Gastrocnemius medialis (tissue), 4 donors: Measurements from ENCODE around the gene TMEM200B. TPM values are rescaled to one million over a fixed set of nuclear protein-coding genes. Genes with fewer than 3 reads are reported as not detected.

ENCODE experiments used
- ATAC-seq, 2 donors: fragments of 150-250 bp; one replicate each; pipeline ENCODE4 v1.9.1; 2016
- DNase-seq, 2 donors: peaks; one replicate each; pipeline ENCODE4 v3.0.0-alpha.2; 2019
- H3K27ac ChIP-seq, 4 donors: fragments of 200-600 bp; sonication (generic); 1 replicate in 1 of 4; 2 replicates in 3 of 4; pipeline ENCODE4 v1.5.1; 2016 to 2018; ENCODE audit warnings: mild to moderate bottlenecking in 2 of 4, moderate library complexity in 1 of 4
- H3K27me3 ChIP-seq, 3 donors: fragments of 200-600 bp; sonication (generic) in 2 of 3; 1 replicate in 1 of 3; 2 replicates in 2 of 3; pipeline versions ENCODE4 v1.5.1 to v1.6.0; 2016 to 2019; ENCODE audit warnings: mild to moderate bottlenecking in 1 of 3, moderate library complexity in 1 of 3
- H3K36me3 ChIP-seq, 2 donors: fragments of 200-600 bp; sonication (generic) in 1 of 2; one replicate each; pipeline ENCODE4 v1.5.1; 2017 to 2018
- H3K4me1 ChIP-seq, 2 donors: fragments of 200-600 bp; sonication (generic) in 1 of 2; one replicate each; pipeline ENCODE4 v1.5.1; 2016 to 2017; ENCODE audit warnings: mild to moderate bottlenecking in 2 of 2
- H3K4me3 ChIP-seq, 4 donors: fragments of 200-600 bp; sonication (generic) in 3 of 4; 1 replicate in 1 of 4; 2 replicates in 3 of 4; pipeline ENCODE4 v1.5.1; 2016 to 2019; ENCODE audit warnings: mild to moderate bottlenecking in 2 of 4
- H3K9me3 ChIP-seq, 3 donors: fragments of 200-600 bp; sonication (generic) in 2 of 3; 1 replicate in 1 of 3; 2 replicates in 2 of 3; pipeline ENCODE4 v1.5.1; 2016 to 2019
- POLR2A ChIP-seq, 2 donors: fragments of 450-650 bp; IDR thresholded peaks; one replicate each; pipeline ENCODE4 v1.6.1; 2017; ENCODE audit warnings: antibody characterized with exemption in 2 of 2, mild to moderate bottlenecking in 2 of 2, moderate library complexity in 2 of 2
- in situ Hi-C, 4 donors: fragments of 200-750 bp; cut with MboI; loops; one replicate each; pipeline versions ENCODE4 v1.15.0 to v1.8.0; 2017; ENCODE audit warnings: low sequenced_read_pairs in 4 of 4
- intact Hi-C: fragments of 100-400 bp; cut with DNase I; formaldehyde crosslinking; loops from one replicate; pipeline ENCODE4 v1.15.1; 2023; ENCODE audit warnings: low total_unique reads
- total RNA-seq, 4 donors: library from RNA; depleted of rRNA; stranded (reverse); fragments of >200 nt; gene quantifications; one replicate each; pipeline versions ENCODE4 v1.1.0 to v1.2.3, GENCODE V29; 2016
- TF ChIP-seq, protein P1 (sequence below), 5 experiments: fragments of 450-650 bp in 3 of 5; fragments of 200-600 bp in 2 of 5; sonication (generic) in 2 of 5; IDR thresholded peaks in 4 of 5; conservative IDR thresholded peaks in 1 of 5; 1 replicate in 4 of 5; 2 replicates in 1 of 5; pipeline ENCODE4 v1.5.1; 2016 to 2019; ENCODE audit warnings: antibody characterized with exemption in 5 of 5, mild to moderate bottlenecking in 3 of 5, moderate library complexity in 3 of 5

TMEM200B gene
- total RNA-seq, 4 donors from 2014 or later, result 0.92 to 3.3 (median 1.6) TPM

DNA sequence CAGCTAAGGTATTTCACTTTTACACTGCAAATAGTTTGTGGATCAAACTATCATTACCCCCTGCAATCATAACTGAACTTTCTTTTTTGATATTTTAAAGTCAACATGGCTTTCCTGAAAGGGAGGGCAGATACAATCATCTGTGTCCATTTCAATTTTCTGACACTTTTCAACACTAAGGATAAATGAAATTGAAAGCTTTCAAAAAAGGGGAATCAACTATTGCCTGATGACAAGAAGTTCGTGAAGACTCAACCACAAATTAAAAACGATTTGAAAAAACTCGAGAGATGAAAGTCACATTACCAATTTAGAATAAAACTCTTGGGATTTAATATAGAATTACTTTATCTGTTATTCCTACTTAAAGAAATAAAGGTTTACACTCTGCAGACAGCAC is 46.3 kb upstream of the TMEM200B start:
- TF ChIP-seq POLR2A (IDR thresholded peaks at IDR 0.05), result no peak
- TF ChIP-seq, protein P1, sequence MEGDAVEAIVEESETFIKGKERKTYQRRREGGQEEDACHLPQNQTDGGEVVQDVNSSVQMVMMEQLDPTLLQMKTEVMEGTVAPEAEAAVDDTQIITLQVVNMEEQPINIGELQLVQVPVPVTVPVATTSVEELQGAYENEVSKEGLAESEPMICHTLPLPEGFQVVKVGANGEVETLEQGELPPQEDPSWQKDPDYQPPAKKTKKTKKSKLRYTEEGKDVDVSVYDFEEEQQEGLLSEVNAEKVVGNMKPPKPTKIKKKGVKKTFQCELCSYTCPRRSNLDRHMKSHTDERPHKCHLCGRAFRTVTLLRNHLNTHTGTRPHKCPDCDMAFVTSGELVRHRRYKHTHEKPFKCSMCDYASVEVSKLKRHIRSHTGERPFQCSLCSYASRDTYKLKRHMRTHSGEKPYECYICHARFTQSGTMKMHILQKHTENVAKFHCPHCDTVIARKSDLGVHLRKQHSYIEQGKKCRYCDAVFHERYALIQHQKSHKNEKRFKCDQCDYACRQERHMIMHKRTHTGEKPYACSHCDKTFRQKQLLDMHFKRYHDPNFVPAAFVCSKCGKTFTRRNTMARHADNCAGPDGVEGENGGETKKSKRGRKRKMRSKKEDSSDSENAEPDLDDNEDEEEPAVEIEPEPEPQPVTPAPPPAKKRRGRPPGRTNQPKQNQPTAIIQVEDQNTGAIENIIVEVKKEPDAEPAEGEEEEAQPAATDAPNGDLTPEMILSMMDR (IDR thresholded peaks at IDR 0.05 in 4 of 5, conservative IDR thresholded peaks at IDR 0.05 in 1 of 5), result no peak
- Histone ChIP-seq H3K27me3 (no peaks in the 10 kb centered on the region), H3K36me3 (peaks cover 0 to 22% of the 10 kb centered on the region in 2 donors), H3K9me3 (no peaks in the 10 kb centered on the region), H3K4me1 (peaks cover 54 to 67% of the 10 kb centered on the region in 2 donors), H3K4me3 (no peak overlapping the region), H3K27ac (no peak overlapping the region)
- DNase-seq (no peak), ATAC-seq (no peak)
- in situ Hi-C loops, result no loop called here
- intact Hi-C loops, result no loop called here

DNA sequence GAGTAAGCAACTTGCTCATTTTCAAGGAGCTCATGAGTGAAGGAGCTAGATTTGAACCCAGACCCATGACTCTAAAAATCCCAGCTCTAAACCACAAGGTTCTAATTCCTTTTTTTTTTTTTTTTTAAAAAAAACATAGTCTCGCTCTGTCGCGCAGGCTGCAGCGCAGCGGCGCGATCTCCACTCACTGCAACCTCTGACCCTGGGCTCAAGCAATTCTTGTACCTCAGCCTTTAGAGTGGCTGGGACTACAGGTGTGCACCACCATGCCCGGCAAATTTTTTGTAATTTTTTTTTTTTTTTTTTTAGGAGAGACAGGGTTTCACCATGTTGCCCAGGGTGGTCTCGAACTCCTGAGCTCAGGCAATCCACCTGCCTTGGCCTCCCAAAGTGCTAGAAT is 44.2 kb upstream of the TMEM200B start:
- TF ChIP-seq, protein P1 (IDR thresholded peaks at IDR 0.05 in 4 of 5, conservative IDR thresholded peaks at IDR 0.05 in 1 of 5), result no peak
- no peak for TF ChIP-seq POLR2A (IDR thresholded peaks at IDR 0.05)
- in situ Hi-C loops (no loop called here), intact Hi-C loops (no loop called here)
- Histone ChIP-seq H3K27ac (no peak overlapping the region), H3K4me3 (no peak overlapping the region), H3K27me3 (no peaks in the 10 kb centered on the region), H3K9me3 (no peaks in the 10 kb centered on the region), H3K4me1 (peaks cover 65 to 72% of the 10 kb centered on the region in 2 donors), H3K36me3 (peaks cover 0 to 32% of the 10 kb centered on the region in 2 donors)
- ATAC-seq, result no peak
- no peak for DNase-seq

DNA sequence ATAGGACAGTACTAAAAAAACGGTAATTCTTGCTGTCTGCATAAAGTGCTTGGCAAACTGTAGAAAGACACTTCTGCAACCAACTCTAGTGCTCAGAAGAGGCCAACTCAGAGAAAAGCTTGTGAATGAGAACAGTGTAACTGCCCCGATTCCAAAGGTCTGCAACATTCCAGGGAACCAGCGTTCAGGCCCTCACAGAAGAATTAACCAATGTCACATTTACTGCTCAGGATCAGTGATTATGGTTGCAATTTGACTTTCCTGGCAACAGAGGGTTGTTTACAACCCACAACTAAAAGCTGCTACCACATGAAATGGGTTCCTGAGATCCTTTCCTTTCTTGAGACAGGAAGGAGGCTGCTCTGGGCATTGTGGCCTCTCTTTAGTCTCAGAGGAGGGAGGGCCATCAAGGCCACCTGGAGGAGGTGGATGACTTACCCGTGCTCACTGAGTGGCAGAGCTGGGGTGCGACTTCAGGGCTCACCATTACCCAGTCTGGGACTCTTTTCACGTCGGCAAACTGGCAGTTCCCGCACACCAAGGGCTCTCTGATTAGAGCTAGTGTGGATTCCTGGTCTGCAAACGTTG is 42.7 kb upstream of the TMEM200B start:
- H3K27me3 ChIP-seq, result no peaks in the 10 kb centered on the region
- H3K4me1 ChIP-seq, result peaks cover 65 to 72% of the 10 kb centered on the region in 2 donors
- no peak overlapping the region for H3K4me3 ChIP-seq
- no peaks in the 10 kb centered on the region for H3K9me3 ChIP-seq
- in situ Hi-C loops (no loop called here), intact Hi-C loops (no loop called here)
- TF ChIP-seq POLR2A (IDR thresholded peaks at IDR 0.05), result no peak
- TF ChIP-seq, protein P1 (IDR thresholded peaks at IDR 0.05 in 4 of 5, conservative IDR thresholded peaks at IDR 0.05 in 1 of 5), result no peak
- DNase-seq (no peak), ATAC-seq (no peak)
- peaks cover 0 to 32% of the 10 kb centered on the region in 2 donors for H3K36me3 ChIP-seq
- no peak overlapping the region for H3K27ac ChIP-seq

DNA sequence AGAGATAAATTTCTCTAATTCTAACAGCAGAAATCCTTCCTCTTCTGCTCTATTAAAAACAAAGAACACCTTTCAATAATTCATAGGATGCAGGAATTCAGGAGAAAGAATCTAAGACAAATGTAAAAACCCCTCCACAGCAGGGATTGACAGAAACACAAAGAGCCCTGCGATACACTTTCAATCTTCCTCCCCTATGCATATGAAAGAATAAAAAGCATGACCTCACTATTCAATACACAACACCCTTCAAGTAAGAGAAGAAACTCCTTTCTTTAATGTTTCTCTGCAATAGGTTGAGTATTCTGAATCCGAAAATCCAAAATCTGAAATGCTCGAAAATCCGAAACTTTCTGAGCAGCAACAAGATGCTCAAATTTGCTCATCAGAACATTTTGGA is 40.9 kb upstream of the TMEM200B start:
- Histone ChIP-seq H3K4me3 (no peak overlapping the region), H3K9me3 (no peaks in the 10 kb centered on the region), H3K4me1 (peaks cover 54 to 58% of the 10 kb centered on the region in 2 donors), H3K27ac (no peak overlapping the region), H3K27me3 (no peaks in the 10 kb centered on the region), H3K36me3 (peaks cover 0 to 42% of the 10 kb centered on the region in 2 donors)
- ATAC-seq (no peak), DNase-seq (no peak)
- in situ Hi-C loops, result no loop called here
- TF ChIP-seq, protein P1 (IDR thresholded peaks at IDR 0.05 in 4 of 5, conservative IDR thresholded peaks at IDR 0.05 in 1 of 5), result no peak
- no peak for TF ChIP-seq POLR2A (IDR thresholded peaks at IDR 0.05)
- intact Hi-C loops, result loop anchor here (5.0 kb wide), 1 partner anchor 38 kb away; no protein-coding TSS in a partner anchor
